ENCODE results near the gene DLL3. TPM values are rescaled to one million over a fixed set of nuclear protein-coding genes. Genes with fewer than 3 reads are reported as not detected.

The DLL3 gene
- total RNA-seq, 1 experiment from 2014 or later: 16.4 TPM

- DNase-seq (ENCODE audit: low spot score) (no peak), ATAC-seq (peak; percentile 62)
- TF ChIP-seq FOXP1 (CRISPR knock-in tag; IDR thresholded peaks at IDR 0.05; ENCODE audit: borderline replicate concordance) (0 out of 2 replicates have a peak, but pooled peaks have one; percentile 17), FOXJ3 (CRISPR knock-in tag; IDR thresholded peaks at IDR 0.05; ENCODE audit: borderline replicate concordance) (no peak)
- ChIA-PET POLR2A (interaction anchor here (1.3 kb wide), 1 partner anchor 33 kb away, joined by 4 read pairs; the partner anchor contains the start of gene RPS16), CTCF (interaction anchor here (0.9 to 1.3 kb wide), 3 partner anchors 13 to 63 kb away, joined by 3 to 6 read pairs (median 3); partner anchors contain the start of gene EID2B)
- Mint-ChIP-seq H3K4me3 (no peak overlapping the region), H3K4me1 (no peaks in the 10 kb centered on the region), H3K27ac (no peak overlapping the region), H3K27me3 (ENCODE audit: low read depth) (no peaks in the 10 kb centered on the region), H3K9me3 (no peaks in the 10 kb centered on the region), H3K36me3 (peaks cover 71% of the 10 kb centered on the region)
These were observed 29.7 kb upstream of the DLL3 start for GRCh38 chr19:39469036-39469435.

GRCh38 chr19:39469567-39469966, 29.2 kb upstream of the DLL3 start:
- ChIA-PET CTCF (interaction anchor here (0.9 to 1.3 kb wide), 3 partner anchors 12 to 63 kb away, joined by 3 to 6 read pairs (median 3); partner anchors contain the start of gene EID2B), POLR2A (interaction anchor here (1.3 kb wide), 1 partner anchor 33 kb away, joined by 4 read pairs; the partner anchor contains the start of gene RPS16)
- Mint-ChIP-seq H3K27ac (no peak overlapping the region; the same call in 1 of the 2 replicates), H3K4me1 (peaks cover 1% of the 10 kb centered on the region; the same call in 1 of the 2 replicates), H3K27me3 (ENCODE audit: low read depth) (no peaks in the 10 kb centered on the region), H3K9me3 (no peaks in the 10 kb centered on the region), H3K4me3 (no peak overlapping the region), H3K36me3 (peaks cover 74% of the 10 kb centered on the region)
- ATAC-seq: no peak
- DNase-seq (ENCODE audit: low spot score): no peak
- TF ChIP-seq E2F4 (CRISPR knock-in tag; IDR thresholded peaks at IDR 0.05; ENCODE audit: borderline replicate concordance, low read depth) (no peak), ZNF219 (CRISPR knock-in tag; IDR thresholded peaks at IDR 0.05; ENCODE audit: borderline replicate concordance) (no peak), PREB (CRISPR knock-in tag; IDR thresholded peaks at IDR 0.05; ENCODE audit: borderline replicate concordance) (no peak)

- H3K36me3 Mint-ChIP-seq: peaks cover 71% of the 10 kb centered on the region
- TF ChIP-seq PRRX2 (CRISPR knock-in tag; IDR thresholded peaks at IDR 0.05) (no peak), NFYB (CRISPR knock-in tag; conservative IDR thresholded peaks at IDR 0.05; ENCODE audit: low read depth) (no peak), ARID4B (CRISPR knock-in tag; IDR thresholded peaks at IDR 0.05; ENCODE audit: borderline replicate concordance) (no peak), NFE2L1 (CRISPR knock-in tag; IDR thresholded peaks at IDR 0.05) (no peak), USF1 (CRISPR knock-in tag; IDR thresholded peaks at IDR 0.05) (no peak), ELF4 (CRISPR knock-in tag; IDR thresholded peaks at IDR 0.05; ENCODE audit: low read depth) (no peak)
- H3K27me3 Mint-ChIP-seq (ENCODE audit: low read depth): no peaks in the 10 kb centered on the region
- no peak overlapping the region for H3K4me3 Mint-ChIP-seq
- CTCF ChIA-PET: no interaction called here
- POLR2A ChIA-PET: no interaction called here
- no peak overlapping the region for H3K27ac Mint-ChIP-seq
- DNase-seq (ENCODE audit: low spot score) (no peak), ATAC-seq (no peak)
- peaks cover 3% of the 10 kb centered on the region; the same call in 1 of the 2 replicates for H3K4me1 Mint-ChIP-seq
- no peaks in the 10 kb centered on the region for H3K9me3 Mint-ChIP-seq
These were observed 27.9 kb upstream of the DLL3 start for GRCh38 chr19:39470724-39471339.

All from WTC11 (cell line).